ENCODE results near the gene AGA.

DNA sequence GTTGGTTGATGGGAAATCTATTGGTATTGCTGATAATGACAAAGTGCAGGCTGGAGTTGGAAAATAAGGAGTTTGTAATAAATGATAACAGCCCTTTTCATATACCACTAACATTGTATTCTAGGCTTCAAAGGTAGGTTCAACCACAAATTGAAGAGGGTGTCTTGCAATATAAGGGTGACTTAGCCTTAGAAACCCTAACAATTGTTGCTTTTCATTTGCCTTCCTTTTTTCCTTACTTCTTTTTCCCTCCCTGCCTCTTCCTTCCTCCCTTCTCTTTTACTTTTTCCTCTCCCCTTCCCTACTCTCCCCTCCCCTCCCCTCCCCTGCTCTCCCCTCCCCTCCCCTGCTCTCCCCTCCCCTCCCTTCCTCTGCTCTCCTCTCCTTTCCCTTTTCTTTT lies 10.9 kb upstream of the AGA start:
- TF ChIP-seq, protein P1, sequence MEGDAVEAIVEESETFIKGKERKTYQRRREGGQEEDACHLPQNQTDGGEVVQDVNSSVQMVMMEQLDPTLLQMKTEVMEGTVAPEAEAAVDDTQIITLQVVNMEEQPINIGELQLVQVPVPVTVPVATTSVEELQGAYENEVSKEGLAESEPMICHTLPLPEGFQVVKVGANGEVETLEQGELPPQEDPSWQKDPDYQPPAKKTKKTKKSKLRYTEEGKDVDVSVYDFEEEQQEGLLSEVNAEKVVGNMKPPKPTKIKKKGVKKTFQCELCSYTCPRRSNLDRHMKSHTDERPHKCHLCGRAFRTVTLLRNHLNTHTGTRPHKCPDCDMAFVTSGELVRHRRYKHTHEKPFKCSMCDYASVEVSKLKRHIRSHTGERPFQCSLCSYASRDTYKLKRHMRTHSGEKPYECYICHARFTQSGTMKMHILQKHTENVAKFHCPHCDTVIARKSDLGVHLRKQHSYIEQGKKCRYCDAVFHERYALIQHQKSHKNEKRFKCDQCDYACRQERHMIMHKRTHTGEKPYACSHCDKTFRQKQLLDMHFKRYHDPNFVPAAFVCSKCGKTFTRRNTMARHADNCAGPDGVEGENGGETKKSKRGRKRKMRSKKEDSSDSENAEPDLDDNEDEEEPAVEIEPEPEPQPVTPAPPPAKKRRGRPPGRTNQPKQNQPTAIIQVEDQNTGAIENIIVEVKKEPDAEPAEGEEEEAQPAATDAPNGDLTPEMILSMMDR (IDR thresholded peaks at IDR 0.05) = no peak
- TF ChIP-seq POLR2AphosphoS5 (IDR thresholded peaks at IDR 0.05; ENCODE audit: insufficient read depth in 1 of 2, low read depth in 1 of 2) = no peak
